ENCODE measurements around the gene RNF7. TPM values are rescaled to one million over a fixed set of nuclear protein-coding genes. Genes with fewer than 3 reads are reported as not detected.
"Not testable (repeated sequence)": the region's sequence is repeated elsewhere in the genome, so short reads cannot be mapped to it uniquely, and the experiment has no call there.

The RNF7 gene
- polyA plus RNA-seq, 1 experiment = 74.4 TPM

DNA sequence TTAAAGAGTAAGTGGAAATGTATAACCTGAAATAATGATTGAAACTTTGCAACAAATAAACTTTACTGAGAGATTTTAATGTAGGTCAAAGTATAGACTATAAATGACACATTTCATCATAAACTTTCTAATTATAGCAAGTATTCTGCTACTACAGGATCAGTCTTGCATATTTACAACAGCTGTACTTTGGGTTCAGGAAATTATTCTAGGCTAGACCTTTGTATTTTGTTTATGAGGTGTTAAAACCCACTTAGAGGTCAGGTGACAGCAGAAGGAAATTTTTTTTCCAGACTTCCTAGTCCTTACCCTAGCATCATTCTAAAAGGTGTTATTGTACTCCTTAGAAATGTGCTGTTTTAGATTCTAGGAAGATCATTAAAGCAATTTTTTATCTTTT is 2.3 kb downstream of the RNF7 start:
- Histone ChIP-seq H3K27me3 (ENCODE audit: control insufficient read depth, insufficient read depth, low read length) (no peaks in the 10 kb centered on the region), H3K4me3 (ENCODE audit: low read depth, low read length) (no peak overlapping the region), H3K36me3 (ENCODE audit: control insufficient read depth, insufficient read depth, low read length) (peaks cover 2% of the 10 kb centered on the region; the same call in 1 of the 2 replicates)
- CTCF ChIA-PET = interaction anchor here (0.8 to 2.2 kb wide), 5 partner anchors 11 to 172 kb away, joined by 3 to 12 read pairs (median 3); partner anchors contain the start of genes ATP1B3 and GRK7
- DNase-seq (ENCODE audit: low read depth) = no peak
- POLR2A ChIA-PET = interaction anchor here (0.6 kb wide), 1 partner anchor 84 kb away, joined by 19 read pairs; no protein-coding TSS in a partner anchor
- TF ChIP-seq, protein P1, sequence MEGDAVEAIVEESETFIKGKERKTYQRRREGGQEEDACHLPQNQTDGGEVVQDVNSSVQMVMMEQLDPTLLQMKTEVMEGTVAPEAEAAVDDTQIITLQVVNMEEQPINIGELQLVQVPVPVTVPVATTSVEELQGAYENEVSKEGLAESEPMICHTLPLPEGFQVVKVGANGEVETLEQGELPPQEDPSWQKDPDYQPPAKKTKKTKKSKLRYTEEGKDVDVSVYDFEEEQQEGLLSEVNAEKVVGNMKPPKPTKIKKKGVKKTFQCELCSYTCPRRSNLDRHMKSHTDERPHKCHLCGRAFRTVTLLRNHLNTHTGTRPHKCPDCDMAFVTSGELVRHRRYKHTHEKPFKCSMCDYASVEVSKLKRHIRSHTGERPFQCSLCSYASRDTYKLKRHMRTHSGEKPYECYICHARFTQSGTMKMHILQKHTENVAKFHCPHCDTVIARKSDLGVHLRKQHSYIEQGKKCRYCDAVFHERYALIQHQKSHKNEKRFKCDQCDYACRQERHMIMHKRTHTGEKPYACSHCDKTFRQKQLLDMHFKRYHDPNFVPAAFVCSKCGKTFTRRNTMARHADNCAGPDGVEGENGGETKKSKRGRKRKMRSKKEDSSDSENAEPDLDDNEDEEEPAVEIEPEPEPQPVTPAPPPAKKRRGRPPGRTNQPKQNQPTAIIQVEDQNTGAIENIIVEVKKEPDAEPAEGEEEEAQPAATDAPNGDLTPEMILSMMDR (IDR thresholded peaks at IDR 0.05; ENCODE audit: insufficient read depth, low read depth, low read length) = no peak

DNA sequence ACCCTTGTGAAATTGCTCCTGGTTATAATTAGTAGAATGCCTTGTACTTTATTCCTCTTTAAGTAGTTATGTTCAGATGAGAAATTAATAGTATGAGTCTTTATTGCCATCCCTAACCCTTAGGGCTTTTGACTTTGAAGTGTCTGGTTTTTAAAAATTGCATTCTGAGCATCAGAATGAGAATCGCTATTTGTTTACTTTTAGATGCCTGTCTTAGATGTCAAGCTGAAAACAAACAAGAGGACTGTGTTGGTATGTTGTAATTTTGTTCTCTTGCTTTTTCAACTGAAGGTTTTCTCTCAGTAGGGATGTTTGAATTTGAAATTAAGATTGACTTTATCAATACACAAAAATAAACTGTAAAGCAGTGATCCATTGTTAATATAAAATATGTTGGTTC is 5.2 kb downstream of the RNF7 start:
- H3K27me3 ChIP-seq (ENCODE audit: control insufficient read depth, insufficient read depth, low read length) = no peaks in the 10 kb centered on the region
- no peak overlapping the region for H3K4me3 ChIP-seq (ENCODE audit: low read depth, low read length)
- H3K36me3 ChIP-seq (ENCODE audit: control insufficient read depth, insufficient read depth, low read length) = peaks cover 5% of the 10 kb centered on the region
- CTCF ChIA-PET = no interaction called here
- POLR2A ChIA-PET = no interaction called here
- TF ChIP-seq, protein P1 (IDR thresholded peaks at IDR 0.05; ENCODE audit: insufficient read depth, low read depth, low read length) = no peak
- DNase-seq (ENCODE audit: low read depth) = no peak

DNA sequence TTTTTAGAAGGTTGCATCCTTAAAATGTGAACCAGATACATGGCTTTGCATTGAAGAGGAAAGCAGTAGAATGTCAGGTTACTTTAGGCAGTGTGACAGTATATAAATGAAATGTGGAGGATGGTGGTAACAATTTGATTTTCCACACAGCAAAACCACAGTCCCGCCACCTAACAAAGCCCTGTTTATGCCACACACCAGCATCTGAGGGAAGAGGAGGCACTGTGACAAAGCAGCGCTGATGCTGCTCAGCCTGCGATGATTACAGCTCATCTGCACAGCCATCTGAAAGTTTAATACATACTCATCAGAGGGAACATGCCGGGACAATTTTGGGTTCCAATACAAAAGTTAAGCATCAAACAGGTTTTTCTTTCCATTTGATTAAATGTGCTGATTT is 8.9 kb downstream of the RNF7 start:
- Histone ChIP-seq H3K27me3 (ENCODE audit: control insufficient read depth, insufficient read depth, low read length) (no peaks in the 10 kb centered on the region), H3K4me3 (ENCODE audit: low read depth, low read length) (no peak overlapping the region), H3K36me3 (ENCODE audit: control insufficient read depth, insufficient read depth, low read length) (peaks cover 8% of the 10 kb centered on the region)
- no peak for DNase-seq (ENCODE audit: low read depth)
- TF ChIP-seq, protein P1 (IDR thresholded peaks at IDR 0.05; ENCODE audit: insufficient read depth, low read depth, low read length) = no peak
- POLR2A ChIA-PET = no interaction called here
- CTCF ChIA-PET = interaction anchor here (1.4 kb wide), 1 partner anchor 8 kb away, joined by 6 read pairs; the partner anchor contains the start of gene RNF7

DNA sequence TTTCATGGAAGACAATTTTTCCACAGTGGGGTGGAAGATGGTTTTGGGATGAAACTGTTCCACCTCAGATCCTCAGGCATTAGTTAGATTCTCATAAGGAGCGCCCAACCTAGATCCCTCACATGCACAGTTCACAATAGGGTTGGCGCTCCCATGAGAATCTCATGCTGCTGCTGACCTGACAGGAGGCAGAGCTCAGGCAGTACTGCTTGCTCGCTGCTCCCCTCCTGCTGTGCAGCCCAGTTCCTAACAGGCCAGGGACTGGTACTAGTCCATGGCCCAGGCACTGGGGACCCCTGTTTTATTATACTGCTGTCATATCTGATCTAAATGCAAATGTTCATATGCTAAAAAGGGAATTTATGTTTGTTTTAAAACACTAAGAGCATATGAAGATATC is 15.3 kb downstream of the RNF7 start:
- DNase-seq (ENCODE audit: low read depth) = no peak
- no peak overlapping the region for H3K4me3 ChIP-seq (ENCODE audit: low read depth, low read length)
- CTCF ChIA-PET = no interaction called here
- no peaks in the 10 kb centered on the region for H3K27me3 ChIP-seq (ENCODE audit: control insufficient read depth, insufficient read depth, low read length)
- POLR2A ChIA-PET = no interaction called here
- TF ChIP-seq, protein P1 (IDR thresholded peaks at IDR 0.05; ENCODE audit: insufficient read depth, low read depth, low read length) = no peak
- H3K36me3 ChIP-seq (ENCODE audit: control insufficient read depth, insufficient read depth, low read length) = peaks cover 3% of the 10 kb centered on the region

DNA sequence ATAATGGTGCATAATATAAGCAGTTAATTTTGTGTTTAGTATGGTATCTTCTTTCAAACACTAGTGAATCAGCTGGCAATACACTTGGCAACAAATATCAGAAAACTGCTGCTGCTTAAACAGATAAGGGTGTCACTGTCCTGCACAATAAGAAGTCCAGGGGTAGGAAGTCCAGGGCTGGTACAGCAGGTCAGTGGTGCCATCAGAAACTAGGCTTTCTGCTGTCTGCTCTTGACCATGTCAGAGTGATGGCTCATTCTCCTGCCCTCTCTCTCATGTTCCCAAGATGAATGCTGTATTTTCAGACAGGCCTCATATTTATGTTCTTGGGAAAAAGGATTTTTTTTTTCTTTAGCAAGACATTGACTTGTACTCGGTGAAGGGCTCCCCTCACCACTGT is 15.9 kb downstream of the RNF7 start:
- POLR2A ChIA-PET = no interaction called here
- H3K27me3 ChIP-seq (ENCODE audit: control insufficient read depth, insufficient read depth, low read length) = no peaks in the 10 kb centered on the region
- no peak for DNase-seq (ENCODE audit: low read depth)
- peaks cover 3% of the 10 kb centered on the region for H3K36me3 ChIP-seq (ENCODE audit: control insufficient read depth, insufficient read depth, low read length)
- TF ChIP-seq, protein P1 (IDR thresholded peaks at IDR 0.05; ENCODE audit: insufficient read depth, low read depth, low read length) = no peak
- CTCF ChIA-PET = no interaction called here
- no peak overlapping the region for H3K4me3 ChIP-seq (ENCODE audit: low read depth, low read length)

DNA sequence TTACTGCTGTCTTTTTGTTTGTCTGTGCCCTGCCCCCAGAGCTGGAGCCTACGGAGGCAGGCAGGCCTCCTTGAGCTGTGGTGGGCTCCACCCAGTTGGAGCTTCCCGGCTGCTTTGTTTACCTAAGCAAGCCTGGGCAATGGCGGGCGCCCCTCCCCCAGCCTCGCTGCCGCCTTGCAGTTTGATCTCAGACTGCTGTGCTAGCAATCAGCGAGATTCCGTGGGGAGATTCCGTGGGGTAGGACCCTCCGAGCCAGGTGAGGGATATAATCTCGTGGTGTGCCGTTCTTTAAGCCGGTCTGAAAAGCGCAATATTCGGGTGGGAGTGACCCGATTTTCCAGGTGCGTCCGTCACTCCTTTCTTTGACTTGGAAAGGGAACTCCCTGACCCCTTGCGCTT is 24.5 kb downstream of the RNF7 start:
- H3K36me3 ChIP-seq (ENCODE audit: control insufficient read depth, insufficient read depth, low read length); DNase-seq (ENCODE audit: low read depth); CTCF ChIA-PET; H3K27me3 ChIP-seq (ENCODE audit: control insufficient read depth, insufficient read depth, low read length); H3K4me3 ChIP-seq (ENCODE audit: low read depth, low read length); POLR2A ChIA-PET: not testable (repeated sequence)

Data from BJ (cell line).